Cortex of kidney (tissue), 1 donor: Measurements from ENCODE around the gene HINT2.

Experiments
- DNase-seq: peaks from one replicate; lab custom pipeline; 2025; lab: John Stamatoyannopoulos, UW

The HINT2 gene

GRCh38 chr9:35840881-35841644 is 26.2 kb upstream of the HINT2 start:
- DNase-seq = no peak

- no peak for DNase-seq
These were observed 25.1 kb upstream of the HINT2 start for GRCh38 chr9:35839926-35840325.

GRCh38 chr9:35836595-35836994 is 21.8 kb upstream of the HINT2 start:
- DNase-seq = no peak

- DNase-seq = no peak
These were observed 20.9 kb upstream of the HINT2 start for GRCh38 chr9:35835766-35836165.

GRCh38 chr9:35835216-35835632 is 20.4 kb upstream of the HINT2 start:
- no peak for DNase-seq

GRCh38 chr9:35834260-35835215 is 19.7 kb upstream of the HINT2 start:
- no peak for DNase-seq

GRCh38 chr9:35832814-35833213 is 18.0 kb upstream of the HINT2 start:
- no peak for DNase-seq

GRCh38 chr9:35831040-35831439 is 16.2 kb upstream of the HINT2 start:
- no peak for DNase-seq

- no peak for DNase-seq
These were observed 14.9 kb upstream of the HINT2 start for GRCh38 chr9:35829764-35830096.

GRCh38 chr9:35829084-35829763 is 14.4 kb upstream of the HINT2 start, which contains the start of gene TMEM8B:
Gene TMEM8B, plus strand, starts transcription at chr9:35829228. Its CDS starts 220 bp downstream, at chr9:35829448.
- no peak for DNase-seq

GRCh38 chr9:35828716-35829083 is 13.9 kb upstream of the HINT2 start, which contains the start of gene FAM221B:
Gene FAM221B, minus strand, starts transcription at chr9:35828732. Its CDS starts 2,571 bp downstream, at chr9:35826161.
- DNase-seq = no peak

- no peak for DNase-seq
These were observed 12.6 kb upstream of the HINT2 start for GRCh38 chr9:35827486-35827885.

- no peak for DNase-seq
These were observed 11.3 kb upstream of the HINT2 start for GRCh38 chr9:35826071-35826701.

GRCh38 chr9:35822926-35823325 is 8.1 kb upstream of the HINT2 start:
- no peak for DNase-seq

GRCh38 chr9:35820076-35820475 is 5.2 kb upstream of the HINT2 start:
- no peak for DNase-seq

- no peak for DNase-seq
These were observed 3.5 kb upstream of the HINT2 start for GRCh38 chr9:35818341-35818740.

GRCh38 chr9:35816708-35817107 is 1.9 kb upstream of the HINT2 start:
- DNase-seq = no peak

- no peak for DNase-seq
These were observed 569 bp downstream of the HINT2 start for GRCh38 chr9:35814106-35814840.

- no peak for DNase-seq
These were observed 1.3 kb downstream of the HINT2 start for GRCh38 chr9:35813434-35814105.

GRCh38 chr9:35812025-35812602 is 2.7 kb downstream of the HINT2 start, which contains the start of gene SPAG8:
Gene SPAG8, minus strand, starts transcription at chr9:35812262. Its CDS starts 115 bp downstream, at chr9:35812147.
- DNase-seq = no peak
